Duodenal mucosa (tissue), 2 donors: ENCODE data around the gene CSNK2A3.
A peak's percentile ranks its signal among the peaks of the same experiment; 100 is the strongest.

Experiments used
- H3K27ac ChIP-seq: one replicate; pipeline ENCODE4 v1.7.0; 2013; ENCODE audit warnings: low read depth, low read length
- H3K27me3 ChIP-seq, 2 donors: one replicate each; pipeline ENCODE4 v1.7.0; 2013; ENCODE audit warnings: low read length in 2 of 2, control low read depth in 1 of 2; ENCODE audit not compliant: insufficient read depth in 2 of 2, control insufficient read depth in 1 of 2
- H3K36me3 ChIP-seq, 2 donors: one replicate each; pipeline ENCODE4 v1.7.0; 2013; ENCODE audit warnings: low read length in 2 of 2, control low read depth in 1 of 2; ENCODE audit not compliant: insufficient read depth in 2 of 2, control insufficient read depth in 1 of 2
- H3K4me1 ChIP-seq, 2 donors: one replicate each; pipeline ENCODE4 v1.7.0; 2013; ENCODE audit warnings: low read length in 2 of 2, control low read depth in 1 of 2; ENCODE audit not compliant: insufficient read depth in 2 of 2, control insufficient read depth in 1 of 2
- H3K4me3 ChIP-seq, 2 donors: one replicate each; pipeline ENCODE4 v1.7.0; 2013; ENCODE audit warnings: low read length in 2 of 2, low read depth in 1 of 2
- H3K9ac ChIP-seq, 2 donors: one replicate each; pipeline ENCODE4 v1.7.0; 2013; ENCODE audit warnings: low read length in 2 of 2, low read depth in 1 of 2
- H3K9me3 ChIP-seq, 2 donors: one replicate each; pipeline ENCODE4 v1.7.0; 2013; ENCODE audit warnings: low read length in 2 of 2, control low read depth in 1 of 2; ENCODE audit not compliant: control insufficient read depth in 1 of 2

CSNK2A3 gene

GRCh38 chr11:11391169-11391568 lies 38.1 kb upstream of the CSNK2A3 start:
- no peaks in the 10 kb centered on the region for H3K9me3 ChIP-seq
- peaks cover 24 to 39% of the 10 kb centered on the region in 2 donors for H3K4me1 ChIP-seq
- no peak overlapping the region for H3K4me3 ChIP-seq
- no peak overlapping the region for H3K27ac ChIP-seq
- H3K36me3 ChIP-seq, result no peaks in the 10 kb centered on the region
- peaks cover 0 to 4% of the 10 kb centered on the region in 2 donors for H3K27me3 ChIP-seq
- H3K9ac ChIP-seq, result no peak overlapping the region

- H3K9me3 ChIP-seq, result no peaks in the 10 kb centered on the region
- no peak overlapping the region for H3K27ac ChIP-seq
- H3K4me3 ChIP-seq, result no peak overlapping the region
- H3K9ac ChIP-seq, result no peak overlapping the region
- H3K27me3 ChIP-seq, result peaks cover 0 to 4% of the 10 kb centered on the region in 2 donors
- no peaks in the 10 kb centered on the region for H3K36me3 ChIP-seq
- H3K4me1 ChIP-seq, result peaks cover 24 to 39% of the 10 kb centered on the region in 2 donors
Measured at GRCh38 chr11:11390068-11390771, 37.2 kb upstream of the CSNK2A3 start.

- H3K27ac ChIP-seq, result no peak overlapping the region
- H3K4me1 ChIP-seq, result peaks cover 24 to 39% of the 10 kb centered on the region in 2 donors
- peaks cover 0 to 4% of the 10 kb centered on the region in 2 donors for H3K27me3 ChIP-seq
- no peaks in the 10 kb centered on the region for H3K9me3 ChIP-seq
- no peak overlapping the region for H3K9ac ChIP-seq
- peak overlapping the region in 1 of 2 donors; percentile 16 for H3K4me3 ChIP-seq
- H3K36me3 ChIP-seq, result no peaks in the 10 kb centered on the region
Measured at GRCh38 chr11:11389238-11389637, 36.2 kb upstream of the CSNK2A3 start.

- Histone ChIP-seq H3K36me3 (no peaks in the 10 kb centered on the region), H3K4me1 (peaks cover 24 to 39% of the 10 kb centered on the region in 2 donors), H3K9me3 (no peaks in the 10 kb centered on the region), H3K27ac (no peak overlapping the region), H3K4me3 (no peak overlapping the region), H3K27me3 (peaks cover 0 to 4% of the 10 kb centered on the region in 2 donors), H3K9ac (no peak overlapping the region)
Measured at GRCh38 chr11:11387622-11388305, 34.7 kb upstream of the CSNK2A3 start.

- H3K4me3 ChIP-seq, result no peak overlapping the region
- peaks cover 24 to 38% of the 10 kb centered on the region in 2 donors for H3K4me1 ChIP-seq
- H3K9me3 ChIP-seq, result no peaks in the 10 kb centered on the region
- H3K27me3 ChIP-seq, result peaks cover 0 to 4% of the 10 kb centered on the region in 2 donors
- no peak overlapping the region for H3K27ac ChIP-seq
- no peaks in the 10 kb centered on the region for H3K36me3 ChIP-seq
- H3K9ac ChIP-seq, result no peak overlapping the region
Measured at GRCh38 chr11:11387207-11387606, 34.2 kb upstream of the CSNK2A3 start.

GRCh38 chr11:11384829-11385228 lies 31.8 kb upstream of the CSNK2A3 start:
- Histone ChIP-seq H3K27me3 (peaks cover 0 to 4% of the 10 kb centered on the region in 2 donors), H3K27ac (no peak overlapping the region), H3K4me1 (peaks cover 13 to 17% of the 10 kb centered on the region in 2 donors), H3K9me3 (no peaks in the 10 kb centered on the region), H3K9ac (no peak overlapping the region), H3K4me3 (no peak overlapping the region), H3K36me3 (no peaks in the 10 kb centered on the region)

GRCh38 chr11:11383995-11384394 lies 30.9 kb upstream of the CSNK2A3 start:
- Histone ChIP-seq H3K36me3 (no peaks in the 10 kb centered on the region), H3K4me3 (no peak overlapping the region), H3K9me3 (no peaks in the 10 kb centered on the region), H3K4me1 (peaks cover 7 to 11% of the 10 kb centered on the region in 2 donors), H3K27me3 (peaks cover 0 to 4% of the 10 kb centered on the region in 2 donors), H3K27ac (no peak overlapping the region), H3K9ac (no peak overlapping the region)

- no peaks in the 10 kb centered on the region for H3K36me3 ChIP-seq
- H3K27me3 ChIP-seq, result peaks cover 0 to 4% of the 10 kb centered on the region in 2 donors
- H3K4me3 ChIP-seq, result no peak overlapping the region
- no peak overlapping the region for H3K9ac ChIP-seq
- no peak overlapping the region for H3K27ac ChIP-seq
- peaks cover 5 to 6% of the 10 kb centered on the region in 2 donors for H3K4me1 ChIP-seq
- H3K9me3 ChIP-seq, result no peaks in the 10 kb centered on the region
Measured at GRCh38 chr11:11382858-11383532, 29.9 kb upstream of the CSNK2A3 start.

GRCh38 chr11:11381471-11382105 lies 28.5 kb upstream of the CSNK2A3 start:
- Histone ChIP-seq H3K27ac (no peak overlapping the region), H3K27me3 (no peaks in the 10 kb centered on the region), H3K36me3 (no peaks in the 10 kb centered on the region), H3K9ac (no peak overlapping the region), H3K9me3 (no peaks in the 10 kb centered on the region), H3K4me3 (no peak overlapping the region), H3K4me1 (no peaks in the 10 kb centered on the region)

- H3K27me3 ChIP-seq, result no peaks in the 10 kb centered on the region
- no peak overlapping the region for H3K27ac ChIP-seq
- no peak overlapping the region for H3K4me3 ChIP-seq
- H3K9ac ChIP-seq, result no peak overlapping the region
- no peaks in the 10 kb centered on the region for H3K36me3 ChIP-seq
- H3K9me3 ChIP-seq, result no peaks in the 10 kb centered on the region
- H3K4me1 ChIP-seq, result no peaks in the 10 kb centered on the region
Measured at GRCh38 chr11:11380883-11381282, 27.8 kb upstream of the CSNK2A3 start.
